H1 (cell line): ENCODE measurements around the gene NAA60. TPM values are rescaled to one million over a fixed set of nuclear protein-coding genes. Genes with fewer than 3 reads are reported as not detected.

Experiments used
- BCL11A ChIP-seq, 2 experiments: IDR thresholded peaks; one replicate each; pipeline ENCODE4 v1.6.1; 2011; ENCODE audit warnings: low read depth in 2 of 2, low read length in 2 of 2, mild to moderate bottlenecking in 2 of 2
- CHD7 ChIP-seq: fragments of 300-600 bp; sonication (generic); IDR thresholded peaks from 2 replicates; pipeline ENCODE4 v1.7.1; 2012; ENCODE audit warnings: low read length, moderate library complexity, mild to moderate bottlenecking, inconsistent platforms; ENCODE audit not compliant: insufficient replicate concordance
- EZH2 ChIP-seq: fragments of 200-600 bp; sonication (generic); IDR thresholded peaks from 2 replicates; pipeline ENCODE4 v1.7.1; 2012; ENCODE audit warnings: low read depth, mild to moderate bottlenecking, moderate library complexity, low read length, inconsistent platforms; ENCODE audit not compliant: severe bottlenecking
- FOSL1 ChIP-seq: IDR thresholded peaks from 2 replicates; pipeline ENCODE4 v1.6.1; 2011; ENCODE audit warnings: mild to moderate bottlenecking, low read depth, low read length, moderate library complexity; ENCODE audit not compliant: insufficient read depth
- GTF2F1 ChIP-seq: IDR thresholded peaks from 2 replicates; pipeline ENCODE4 v1.6.1; 2012; ENCODE audit warnings: low read depth, low read length, improper control_type of control experiment, borderline replicate concordance
- MAX ChIP-seq: IDR thresholded peaks from 2 replicates; pipeline ENCODE4 v1.6.1; 2012; ENCODE audit warnings: inconsistent platforms
- NRF1 ChIP-seq: IDR thresholded peaks from 2 replicates; pipeline ENCODE4 v1.6.1; 2011; ENCODE audit warnings: mild to moderate bottlenecking, low read depth, low read length, improper control_type of control experiment
- PHF8 ChIP-seq: fragments of 200-600 bp; sonication (generic); conservative IDR thresholded peaks from 2 replicates; pipeline ENCODE4 v1.7.1; 2012; ENCODE audit warnings: low read depth, mild to moderate bottlenecking, inconsistent platforms, low read length, moderate library complexity
- SP2 ChIP-seq: IDR thresholded peaks from 2 replicates; pipeline ENCODE4 v1.6.1; 2012; ENCODE audit warnings: mild to moderate bottlenecking, low read length, inconsistent platforms
- SP4 ChIP-seq: IDR thresholded peaks from 2 replicates; pipeline ENCODE4 v1.6.1; 2012; ENCODE audit warnings: low read length, inconsistent platforms
- YY1 ChIP-seq: IDR thresholded peaks from 2 replicates; pipeline ENCODE4 v1.6.1; 2011; ENCODE audit warnings: low read depth, mild to moderate bottlenecking, low read length
- polyA plus RNA-seq, 7 experiments: library from polyadenylated mRNA; depleted of rRNA in 3 of 7; stranded (reverse) in 5 of 7; unstranded in 2 of 7; fragments of >200 nt in 5 of 7; fragments of 200-250 nt in 2 of 7; gene quantifications; 1 replicate in 5 of 7; 2 replicates in 1 of 7; 4 replicates in 1 of 7; pipeline versions ENCODE4 v1.2.1 to v1.2.3, GENCODE V29; 2011 to 2013; ENCODE audit warnings: missing spikeins in 2 of 7, mixed read lengths in 2 of 7
- total RNA-seq: library from RNA; stranded (reverse); fragmentation: NEBNext Ultra II Directional; extraction: Animal tissue kit (Norgen Biotek cat#: 25700); gene quantifications from 2 replicates; pipeline ENCODE4 v1.2.1, GENCODE V29; 2021
- TF ChIP-seq, protein P1 (sequence below): IDR thresholded peaks from 2 replicates; pipeline ENCODE4 v1.6.1; 2011; ENCODE audit warnings: low read depth, mild to moderate bottlenecking, low read length; ENCODE audit not compliant: insufficient read depth

The NAA60 gene
- total and polyA plus RNA-seq, 2 of the 8 experiments (the other 6 are each of a cell fraction or from before 2014, with no cell fraction given) = 34.1 to 47.6 TPM

DNA sequence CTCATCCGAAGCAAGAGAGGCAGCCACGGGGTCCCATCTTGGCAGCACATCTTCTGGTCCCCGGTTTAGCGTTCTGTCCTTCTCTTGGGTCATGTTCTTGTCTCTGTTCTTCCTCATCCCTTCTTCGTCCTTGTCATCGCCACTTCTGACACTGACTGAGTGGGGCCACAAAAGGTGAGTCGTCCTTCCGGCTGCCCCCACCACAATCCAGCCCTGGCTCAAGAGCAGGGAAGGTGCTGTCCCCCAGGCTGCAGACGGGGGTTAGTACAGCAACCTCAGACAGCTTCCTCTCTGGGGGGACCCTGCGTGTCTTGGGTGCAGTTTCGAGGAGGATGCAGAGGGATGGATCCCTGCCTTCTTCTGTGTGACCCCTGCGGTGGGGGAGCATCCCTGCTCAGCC is 21.8 kb downstream of the NAA60 start (continued):
- no peak for TF ChIP-seq CHD7
- TF ChIP-seq GTF2F1 = no peak
- no peak for TF ChIP-seq NRF1
- TF ChIP-seq, protein P1, sequence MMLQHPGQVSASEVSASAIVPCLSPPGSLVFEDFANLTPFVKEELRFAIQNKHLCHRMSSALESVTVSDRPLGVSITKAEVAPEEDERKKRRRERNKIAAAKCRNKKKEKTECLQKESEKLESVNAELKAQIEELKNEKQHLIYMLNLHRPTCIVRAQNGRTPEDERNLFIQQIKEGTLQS = no peak
- no peak for TF ChIP-seq BCL11A (IDR thresholded peaks at IDR 0.05; ENCODE audit: low read depth in 2 of 2, low read length in 2 of 2)
- no peak for TF ChIP-seq PHF8
- TF ChIP-seq SP4 = no peak
- TF ChIP-seq FOSL1 = no peak
- no peak for TF ChIP-seq SP2
- TF ChIP-seq YY1 = no peak
- no peak for TF ChIP-seq EZH2
- no peak for TF ChIP-seq MAX
